DOHH2 (cell line): ENCODE measurements around the gene PHF23.

Source experiments
- H3F3A ChIP-seq: fragments of 200-600 bp; sonication (generic), shearing (Covaris generic); 2 replicates; pipeline ENCODE4 v1.6.0; 2016; ENCODE audit warnings: antibody characterized with exemption, mild to moderate bottlenecking; ENCODE audit not compliant: control insufficient read depth, insufficient read depth
- H3K27ac ChIP-seq: fragments of 200-600 bp; sonication (generic); 2 replicates; pipeline ENCODE4 v1.5.1; 2014; ENCODE audit warnings: low read depth, mild to moderate bottlenecking, low read length, moderate library complexity
- H3K27me3 ChIP-seq: fragments of 200-600 bp; sonication (generic); 2 replicates; pipeline ENCODE4 v1.6.1; 2014; ENCODE audit warnings: mild to moderate bottlenecking, low read length, mixed read lengths; ENCODE audit not compliant: control insufficient read depth
- H3K36me3 ChIP-seq: fragments of 200-600 bp; sonication (generic); 2 replicates; pipeline ENCODE4 v1.6.1; 2014; ENCODE audit warnings: mild to moderate bottlenecking, low read length, moderate library complexity, mixed read lengths; ENCODE audit not compliant: control insufficient read depth
- H3K4me1 ChIP-seq: fragments of 200-600 bp; sonication (generic); 2 replicates; pipeline ENCODE4 v1.6.1; 2014; ENCODE audit warnings: mild to moderate bottlenecking, low read length, mixed read lengths; ENCODE audit not compliant: control insufficient read depth
- H3K4me2 ChIP-seq: fragments of 200-600 bp; sonication (generic); 2 replicates; pipeline ENCODE4 v1.6.0; 2014; ENCODE audit warnings: mild to moderate bottlenecking, low read length, moderate library complexity
- H3K4me3 ChIP-seq: fragments of 200-600 bp; sonication (generic); 2 replicates; pipeline ENCODE4 v1.5.1; 2014; ENCODE audit warnings: mild to moderate bottlenecking, low read length, mixed read lengths
- H3K79me2 ChIP-seq: fragments of 200-600 bp; sonication (generic); 2 replicates; pipeline ENCODE4 v1.6.1; 2014; ENCODE audit warnings: mild to moderate bottlenecking, low read length, mixed read lengths; ENCODE audit not compliant: control insufficient read depth
- H3K9me2 ChIP-seq: fragments of 200-600 bp; sonication (generic); replicated peaks from 2 replicates; pipeline ENCODE4 v1.6.1; 2014; ENCODE audit warnings: mild to moderate bottlenecking, low read length, mixed read lengths; ENCODE audit not compliant: control insufficient read depth
- H3K9me3 ChIP-seq: fragments of 200-600 bp; sonication (generic); 2 replicates; pipeline ENCODE4 v1.6.1; 2014; ENCODE audit warnings: antibody characterized with exemption, low read length, mixed read lengths; ENCODE audit not compliant: control insufficient read depth, insufficient read depth
- H4K20me1 ChIP-seq: fragments of 200-600 bp; sonication (generic); 2 replicates; pipeline ENCODE4 v1.6.0; 2014; ENCODE audit warnings: low read depth, mild to moderate bottlenecking, antibody characterized with exemption, low read length, moderate library complexity; ENCODE audit not compliant: control insufficient read depth, insufficient read depth
- EZH2phosphoT487 ChIP-seq: fragments of 200-600 bp; sonication (generic); IDR thresholded peaks from 2 replicates; pipeline ENCODE4 v1.6.1; 2017; ENCODE audit warnings: borderline replicate concordance, mild to moderate bottlenecking, antibody characterized with exemption, low read length, moderate library complexity, mixed read lengths
- TF ChIP-seq, protein P1 (sequence below): fragments of 200-600 bp; sonication (generic); IDR thresholded peaks from one replicate; pipeline ENCODE4 v1.5.1; 2014; ENCODE audit warnings: antibody characterized with exemption, mild to moderate bottlenecking, low read depth, low read length; ENCODE audit not compliant: poor library complexity, severe bottlenecking

Gene PHF23

DNA sequence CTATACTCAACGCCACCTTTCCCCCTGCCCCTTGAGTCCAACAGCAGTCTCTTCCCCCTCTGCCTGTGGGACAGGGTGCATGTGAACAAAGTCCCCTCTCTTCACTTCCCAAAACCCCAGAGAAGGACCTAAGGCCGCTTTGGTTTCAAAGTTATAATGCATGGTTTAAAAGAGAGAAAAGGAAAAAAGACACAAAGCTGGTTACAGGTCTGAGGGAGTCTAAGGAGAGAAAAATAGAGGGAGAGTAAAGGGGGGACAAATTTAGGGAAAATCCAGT, 4.1 kb upstream of the PHF23 start:
- Histone ChIP-seq H3K27ac (0 out of 2 replicates have a peak overlapping the region, but pooled peaks have one; percentile 21), H3K36me3 (peaks cover 58% of the 10 kb centered on the region), H3K9me3 (no peaks in the 10 kb centered on the region), H3K4me3 (peak overlapping the region; percentile 100), H3K9me2 (no peaks in the 10 kb centered on the region), H3K4me2 (peak overlapping the region; percentile 97), H3K27me3 (no peaks in the 10 kb centered on the region), H4K20me1 (no peaks in the 10 kb centered on the region), H3F3A (peaks cover 42% of the 10 kb centered on the region), H3K4me1 (peaks cover 28% of the 10 kb centered on the region), H3K79me2 (peaks cover 59% of the 10 kb centered on the region)
- no peak for TF ChIP-seq EZH2phosphoT487
- TF ChIP-seq, protein P1, sequence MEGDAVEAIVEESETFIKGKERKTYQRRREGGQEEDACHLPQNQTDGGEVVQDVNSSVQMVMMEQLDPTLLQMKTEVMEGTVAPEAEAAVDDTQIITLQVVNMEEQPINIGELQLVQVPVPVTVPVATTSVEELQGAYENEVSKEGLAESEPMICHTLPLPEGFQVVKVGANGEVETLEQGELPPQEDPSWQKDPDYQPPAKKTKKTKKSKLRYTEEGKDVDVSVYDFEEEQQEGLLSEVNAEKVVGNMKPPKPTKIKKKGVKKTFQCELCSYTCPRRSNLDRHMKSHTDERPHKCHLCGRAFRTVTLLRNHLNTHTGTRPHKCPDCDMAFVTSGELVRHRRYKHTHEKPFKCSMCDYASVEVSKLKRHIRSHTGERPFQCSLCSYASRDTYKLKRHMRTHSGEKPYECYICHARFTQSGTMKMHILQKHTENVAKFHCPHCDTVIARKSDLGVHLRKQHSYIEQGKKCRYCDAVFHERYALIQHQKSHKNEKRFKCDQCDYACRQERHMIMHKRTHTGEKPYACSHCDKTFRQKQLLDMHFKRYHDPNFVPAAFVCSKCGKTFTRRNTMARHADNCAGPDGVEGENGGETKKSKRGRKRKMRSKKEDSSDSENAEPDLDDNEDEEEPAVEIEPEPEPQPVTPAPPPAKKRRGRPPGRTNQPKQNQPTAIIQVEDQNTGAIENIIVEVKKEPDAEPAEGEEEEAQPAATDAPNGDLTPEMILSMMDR, result no peak

DNA sequence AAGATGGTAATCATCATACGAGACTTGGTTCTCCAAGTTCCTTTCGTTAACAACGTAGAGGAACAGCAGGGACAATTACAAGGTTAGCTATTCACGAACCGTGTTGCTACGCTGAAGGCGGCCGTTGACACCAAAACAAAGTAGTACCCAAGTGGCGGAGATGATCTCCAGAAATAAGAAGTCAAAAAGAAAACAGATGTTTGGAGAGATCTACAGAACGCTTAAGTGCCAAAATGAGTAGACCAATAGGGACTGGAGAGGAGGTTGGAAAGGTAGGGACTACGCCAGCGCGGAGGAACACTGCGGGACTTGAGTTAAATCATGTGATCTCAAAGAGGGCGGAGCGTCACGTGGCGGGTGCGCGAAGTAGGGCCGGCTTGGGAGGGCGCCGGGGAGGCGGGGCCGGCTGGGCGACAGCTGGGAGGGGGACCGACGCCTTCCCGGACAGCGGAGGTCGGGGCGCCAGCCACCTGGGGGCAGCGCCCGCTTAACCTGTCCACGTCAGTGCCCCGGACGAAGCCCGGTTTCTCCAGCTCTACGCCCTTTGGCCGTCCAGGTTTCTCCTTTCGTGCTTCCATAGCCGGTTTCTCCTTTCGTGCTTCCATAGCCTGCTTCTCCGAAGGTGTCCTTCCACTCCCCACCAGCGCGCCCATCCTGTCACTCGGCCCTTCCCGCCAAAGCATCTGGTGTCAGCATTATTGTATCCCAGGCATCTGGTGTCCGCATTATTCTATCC, 3.6 kb upstream of the PHF23 start:
- Histone ChIP-seq H3K36me3 (peaks cover 58% of the 10 kb centered on the region), H3K27me3 (no peaks in the 10 kb centered on the region), H3K9me3 (no peaks in the 10 kb centered on the region), H3F3A (peaks cover 42% of the 10 kb centered on the region), H3K4me2 (peak overlapping the region; percentile 97), H3K79me2 (peaks cover 55% of the 10 kb centered on the region), H3K4me3 (peak overlapping the region; percentile 100), H4K20me1 (no peaks in the 10 kb centered on the region), H3K9me2 (no peaks in the 10 kb centered on the region), H3K4me1 (peaks cover 28% of the 10 kb centered on the region), H3K27ac (peak overlapping the region; percentile 78)
- TF ChIP-seq EZH2phosphoT487, result no peak
- TF ChIP-seq, protein P1, result no peak

DNA sequence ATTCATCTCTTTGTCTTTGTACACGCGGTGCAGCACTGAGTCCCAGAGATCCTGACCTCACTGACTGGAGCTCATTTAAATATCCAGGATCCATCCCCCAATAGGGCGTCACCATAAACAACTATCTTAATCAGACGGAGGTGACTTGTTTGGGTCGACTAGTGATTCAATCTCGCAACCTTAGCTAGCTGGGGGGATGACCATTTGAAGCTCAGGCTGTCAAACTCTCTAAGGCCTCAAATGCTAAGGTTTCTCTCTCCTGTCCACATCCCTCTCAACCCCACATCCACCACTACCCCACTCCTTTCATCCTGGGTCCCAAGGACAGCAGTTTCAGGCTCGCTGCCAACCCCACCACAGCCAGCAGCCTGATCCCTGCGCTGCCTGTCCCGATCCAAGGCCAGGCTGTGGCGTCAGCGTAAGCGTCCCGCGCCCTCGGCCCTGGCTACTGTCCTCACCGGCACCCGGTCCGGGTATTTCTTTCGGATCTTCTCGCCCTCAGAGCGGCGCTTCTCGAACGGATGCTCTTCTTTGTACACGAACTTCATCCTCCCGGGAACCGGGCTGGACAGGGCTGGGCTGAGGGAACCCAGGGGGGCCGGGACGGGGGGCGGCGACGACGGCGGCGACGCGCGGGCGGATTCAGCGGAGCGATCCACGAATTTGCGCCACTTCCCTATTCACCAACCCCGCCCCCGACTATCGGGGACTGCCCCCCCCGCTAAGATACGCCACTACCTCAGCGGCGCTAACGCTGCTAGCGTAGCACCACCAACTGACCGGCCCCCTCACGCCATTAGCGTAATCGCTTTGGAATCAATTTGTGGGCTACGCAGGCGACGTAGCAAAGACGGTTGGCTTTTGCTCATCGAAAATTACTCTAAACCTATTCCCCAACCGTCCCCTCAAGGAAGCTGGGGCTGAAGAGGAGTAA, 2.8 kb upstream of the PHF23 start, which contains the start of gene GABARAP:
GABARAP (minus strand) TSS at position 667 of the 934 bp plus-strand sequence; CDS start at position 548, 119 bp downstream.
- peaks cover 4% of the 10 kb centered on the region; the same call in 1 of the 2 replicates for H4K20me1 ChIP-seq
- H3K9me2 ChIP-seq, result no peaks in the 10 kb centered on the region
- peak within 1 kb of the TSS; percentile 100 for H3K4me3 ChIP-seq
- peaks cover 48% of the 10 kb centered on the region for H3F3A ChIP-seq
- H3K4me1 ChIP-seq, result peaks cover 34% of the 10 kb centered on the region
- peak within 1 kb of the TSS; percentile 78 for H3K27ac ChIP-seq
- peaks cover 61% of the 10 kb centered on the region for H3K36me3 ChIP-seq
- TF ChIP-seq, protein P1, result no peak
- TF ChIP-seq EZH2phosphoT487, result no peak
- H3K9me3 ChIP-seq, result no peaks in the 10 kb centered on the region
- peaks cover 55% of the 10 kb centered on the region for H3K79me2 ChIP-seq
- H3K27me3 ChIP-seq, result no peaks in the 10 kb centered on the region
- H3K4me2 ChIP-seq, result peak within 1 kb of the TSS; percentile 97
